ENCODE results near the gene KIF26A.

KIF26A gene

GRCh38 chr14:104138098-104138717 is at the start of gene KIF26A:
TSS of gene KIF26A (plus strand) at chr14:104138587. CDS start at chr14:104138723, 136 bp downstream.
- Histone ChIP-seq H3K4me1 (ENCODE audit: control insufficient read depth, insufficient read depth, low read length) (no peaks in the 10 kb centered on the region), H3K27me3 (ENCODE audit: control insufficient read depth, insufficient read depth, low read length) (peaks cover 18% of the 10 kb centered on the region)

DNA sequence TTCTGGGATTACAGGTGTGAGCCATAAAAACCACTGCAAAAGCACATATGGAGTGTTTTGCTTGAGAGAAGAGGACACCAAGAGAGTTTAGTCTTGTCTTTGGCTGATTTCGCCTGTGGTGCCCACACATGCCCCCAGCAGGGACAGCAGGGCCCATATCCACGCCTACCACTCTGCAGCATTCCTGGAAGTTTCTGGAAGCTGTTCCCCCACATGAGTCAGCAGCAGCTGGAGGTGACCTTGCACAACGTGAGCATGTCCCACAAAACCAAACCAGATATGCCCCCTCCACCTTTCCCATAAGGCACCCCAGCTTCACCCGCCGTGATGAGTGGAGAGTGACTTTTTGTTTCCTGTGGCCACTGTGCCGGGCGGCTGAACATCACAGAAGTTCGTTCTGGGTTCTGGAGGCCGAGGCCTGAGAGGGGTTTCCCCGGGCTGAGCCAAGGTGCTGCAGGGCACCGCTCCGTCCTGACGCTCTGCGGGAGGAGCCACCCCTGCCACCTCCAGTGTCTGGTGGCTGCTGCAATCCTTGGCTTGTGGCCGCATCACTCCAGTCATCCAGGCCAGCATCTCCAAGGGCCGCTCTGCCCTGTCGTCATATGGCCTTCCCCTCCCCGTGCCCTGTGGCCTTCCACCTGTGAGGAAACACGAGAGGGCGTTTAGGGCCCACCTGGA is 48.2 kb upstream of the KIF26A start:
- H3K9me3 ChIP-seq (ENCODE audit: control insufficient read depth, insufficient read depth, low read length) = no peaks in the 10 kb centered on the region
- H3K4me3 ChIP-seq (ENCODE audit: low read depth, low read length) = no peak overlapping the region
- peaks cover 4% of the 10 kb centered on the region for H3K27me3 ChIP-seq (ENCODE audit: control insufficient read depth, insufficient read depth, low read length)
- H3K4me1 ChIP-seq (ENCODE audit: control insufficient read depth, insufficient read depth, low read length) = no peaks in the 10 kb centered on the region
- H3K36me3 ChIP-seq (ENCODE audit: control insufficient read depth, insufficient read depth, low read length) = peaks cover 3% of the 10 kb centered on the region
- H3K9ac ChIP-seq (ENCODE audit: low read depth, low read length) = no peak overlapping the region

More at GRCh38 chr14:104138098-104138717, at the start of gene KIF26A:
- H3K36me3 ChIP-seq (ENCODE audit: control insufficient read depth, insufficient read depth, low read length) = peaks cover 13% of the 10 kb centered on the region
- peak within 1 kb of the TSS; percentile 24 for H3K9ac ChIP-seq (ENCODE audit: low read depth, low read length)
- peak within 1 kb of the TSS; percentile 84 for H3K4me3 ChIP-seq (ENCODE audit: low read depth, low read length)
- no peaks in the 10 kb centered on the region for H3K9me3 ChIP-seq (ENCODE audit: control insufficient read depth, insufficient read depth, low read length)

DNA sequence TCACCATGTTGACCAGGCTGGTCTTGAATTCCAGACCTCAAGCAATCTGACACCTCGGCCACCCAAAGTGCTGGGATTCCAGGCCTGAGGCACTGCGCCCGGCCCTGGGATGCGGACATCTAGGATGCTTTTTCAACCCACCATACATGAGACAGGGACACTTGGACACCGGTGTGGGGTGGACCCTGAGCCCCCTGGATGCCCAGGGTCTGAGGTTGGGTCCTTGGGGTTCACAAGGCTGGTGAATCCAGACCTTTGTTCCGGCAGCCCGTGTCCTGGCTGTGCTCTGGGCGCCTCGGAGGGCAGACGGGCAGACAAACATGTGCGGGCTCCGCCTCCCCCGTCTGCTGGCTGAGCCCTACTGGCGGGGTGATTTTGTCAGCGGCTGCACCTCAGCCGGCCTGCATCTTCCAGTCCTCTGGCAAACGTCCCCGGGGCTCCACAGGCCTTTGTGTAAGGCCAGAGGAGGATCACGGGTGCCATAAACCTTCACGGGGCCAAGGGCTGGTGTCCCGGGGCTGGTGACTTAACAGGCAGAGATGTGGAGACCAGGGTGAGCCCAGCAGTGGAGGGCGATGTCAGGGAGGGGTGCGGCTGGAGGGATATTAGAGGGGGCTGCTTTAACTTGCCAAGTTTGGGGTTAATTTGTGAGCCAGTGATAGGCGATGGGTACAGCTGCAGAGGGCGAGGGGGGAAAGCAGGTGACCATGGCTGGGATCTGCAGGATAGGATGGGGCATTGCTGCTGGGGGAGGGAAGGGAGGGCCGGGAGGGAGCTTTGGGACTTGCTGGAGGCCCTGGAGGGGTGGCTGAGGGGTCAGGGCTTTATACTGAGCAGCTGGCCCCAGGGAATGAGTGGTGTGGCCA is 47.1 kb upstream of the KIF26A start:
- Histone ChIP-seq H3K36me3 (ENCODE audit: control insufficient read depth, insufficient read depth, low read length) (peaks cover 3% of the 10 kb centered on the region), H3K9ac (ENCODE audit: low read depth, low read length) (no peak overlapping the region), H3K27me3 (ENCODE audit: control insufficient read depth, insufficient read depth, low read length) (peaks cover 2% of the 10 kb centered on the region), H3K4me1 (ENCODE audit: control insufficient read depth, insufficient read depth, low read length) (no peaks in the 10 kb centered on the region), H3K4me3 (ENCODE audit: low read depth, low read length) (no peak overlapping the region), H3K9me3 (ENCODE audit: control insufficient read depth, insufficient read depth, low read length) (no peaks in the 10 kb centered on the region)

DNA sequence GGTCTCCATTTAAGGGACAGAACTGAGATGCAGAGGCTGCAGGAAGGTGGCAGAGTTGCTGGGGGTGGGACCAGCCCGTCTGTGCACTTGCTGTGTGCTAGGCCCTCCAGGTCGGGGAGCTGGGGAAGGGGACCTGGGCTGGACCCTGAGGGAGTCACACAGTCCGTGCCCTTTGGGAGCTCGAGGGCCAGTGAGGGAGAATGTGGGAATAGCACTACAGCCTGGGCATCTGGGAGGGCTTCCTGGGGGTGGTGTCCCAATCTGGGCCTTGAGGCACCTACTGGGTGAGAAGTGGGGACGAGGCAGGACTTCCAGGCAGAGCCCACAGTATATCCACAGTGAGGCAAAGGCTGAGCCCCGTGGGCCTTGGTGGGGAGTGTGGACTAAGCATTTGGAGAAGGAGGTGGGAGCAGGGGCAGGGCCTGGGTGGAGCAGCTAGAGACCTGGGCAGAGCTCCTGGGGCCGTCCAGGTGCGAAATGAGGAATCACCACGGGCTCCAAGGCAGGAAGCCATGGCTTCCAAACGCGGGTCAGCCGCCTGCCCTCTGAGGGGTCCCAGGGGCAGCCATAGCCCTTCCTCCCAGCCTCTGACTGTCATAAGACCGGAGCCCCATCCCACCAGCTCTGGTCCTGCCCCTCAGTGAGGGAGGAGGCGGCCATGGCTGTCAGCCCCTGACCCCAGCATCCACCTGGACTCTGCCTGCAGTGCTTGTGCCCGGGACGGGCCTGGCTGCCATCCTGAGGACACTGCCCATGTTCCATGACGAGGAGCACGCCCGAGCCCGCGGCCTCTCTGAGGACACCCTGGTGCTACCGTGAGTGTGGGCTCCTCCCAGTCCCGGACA is 46.2 kb upstream of the KIF26A start:
- Histone ChIP-seq H3K9me3 (ENCODE audit: control insufficient read depth, insufficient read depth, low read length) (no peaks in the 10 kb centered on the region), H3K4me1 (ENCODE audit: control insufficient read depth, insufficient read depth, low read length) (no peaks in the 10 kb centered on the region), H3K9ac (ENCODE audit: low read depth, low read length) (no peak overlapping the region), H3K27me3 (ENCODE audit: control insufficient read depth, insufficient read depth, low read length) (no peaks in the 10 kb centered on the region), H3K36me3 (ENCODE audit: control insufficient read depth, insufficient read depth, low read length) (peaks cover 3% of the 10 kb centered on the region), H3K4me3 (ENCODE audit: low read depth, low read length) (no peak overlapping the region)

DNA sequence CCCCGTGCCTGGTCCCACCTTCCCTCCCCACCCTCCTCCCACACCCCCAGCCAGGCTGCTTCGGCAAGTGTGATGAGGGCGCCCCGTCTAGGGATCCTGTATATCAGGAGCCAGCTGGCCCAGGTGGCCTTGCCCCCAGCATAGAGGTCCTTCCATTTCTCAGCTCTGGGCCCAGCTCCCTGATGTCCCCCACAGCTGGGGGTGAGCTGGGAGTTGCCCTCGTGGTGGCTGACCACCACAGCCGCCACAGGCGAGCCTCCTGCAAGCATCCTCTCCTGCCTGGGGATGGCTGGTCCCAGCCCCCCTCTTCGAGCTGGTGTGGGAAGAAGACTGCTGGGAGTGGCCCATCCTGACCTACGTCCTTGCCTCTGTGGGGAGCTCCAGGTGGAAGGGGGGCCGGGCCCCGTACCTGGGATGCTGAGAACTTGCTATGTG is 45.4 kb upstream of the KIF26A start:
- Histone ChIP-seq H3K27me3 (ENCODE audit: control insufficient read depth, insufficient read depth, low read length) (no peaks in the 10 kb centered on the region), H3K4me1 (ENCODE audit: control insufficient read depth, insufficient read depth, low read length) (no peaks in the 10 kb centered on the region), H3K36me3 (ENCODE audit: control insufficient read depth, insufficient read depth, low read length) (peaks cover 3% of the 10 kb centered on the region), H3K9ac (ENCODE audit: low read depth, low read length) (no peak overlapping the region), H3K4me3 (ENCODE audit: low read depth, low read length) (no peak overlapping the region), H3K9me3 (ENCODE audit: control insufficient read depth, insufficient read depth, low read length) (no peaks in the 10 kb centered on the region)

DNA sequence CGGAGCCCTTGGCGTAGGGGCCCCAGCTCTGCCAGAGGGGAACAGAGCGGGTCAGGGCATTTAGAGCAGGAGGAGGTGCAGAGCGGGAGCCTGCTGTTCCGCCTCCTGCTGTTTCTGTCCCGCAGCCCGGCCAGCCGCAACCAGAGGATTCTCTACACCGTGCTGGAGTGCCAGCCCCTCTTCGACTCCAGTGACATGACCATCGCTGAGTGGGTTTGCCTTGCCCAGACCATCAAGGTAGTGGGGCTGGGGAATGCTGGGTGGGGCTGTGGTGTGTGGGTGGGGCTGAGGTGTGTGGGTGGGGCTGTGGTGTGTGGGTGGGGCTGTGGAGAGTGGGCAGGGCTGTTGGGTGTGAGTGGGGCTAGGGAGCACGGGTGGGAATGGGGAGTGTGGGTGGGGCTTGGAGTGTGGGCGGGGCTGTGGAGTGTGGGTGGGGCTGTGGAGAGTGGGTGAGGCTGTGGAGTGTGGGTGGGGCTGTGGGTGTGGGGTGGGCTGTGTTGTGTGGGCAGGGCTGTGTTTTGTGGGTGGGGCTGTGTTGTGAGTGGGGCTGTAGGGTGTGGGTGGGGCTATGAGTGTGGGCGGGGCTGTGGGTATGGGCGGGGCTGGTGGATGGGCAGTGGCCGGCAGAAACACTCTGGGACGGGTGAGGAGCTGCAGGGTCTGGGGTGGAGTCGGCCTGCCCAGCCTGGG is 44.9 kb upstream of the KIF26A start:
- H3K4me1 ChIP-seq (ENCODE audit: control insufficient read depth, insufficient read depth, low read length) = no peaks in the 10 kb centered on the region
- no peak overlapping the region for H3K4me3 ChIP-seq (ENCODE audit: low read depth, low read length)
- H3K9ac ChIP-seq (ENCODE audit: low read depth, low read length) = no peak overlapping the region
- no peaks in the 10 kb centered on the region for H3K27me3 ChIP-seq (ENCODE audit: control insufficient read depth, insufficient read depth, low read length)
- H3K9me3 ChIP-seq (ENCODE audit: control insufficient read depth, insufficient read depth, low read length) = no peaks in the 10 kb centered on the region
- peaks cover 3% of the 10 kb centered on the region for H3K36me3 ChIP-seq (ENCODE audit: control insufficient read depth, insufficient read depth, low read length)

DNA sequence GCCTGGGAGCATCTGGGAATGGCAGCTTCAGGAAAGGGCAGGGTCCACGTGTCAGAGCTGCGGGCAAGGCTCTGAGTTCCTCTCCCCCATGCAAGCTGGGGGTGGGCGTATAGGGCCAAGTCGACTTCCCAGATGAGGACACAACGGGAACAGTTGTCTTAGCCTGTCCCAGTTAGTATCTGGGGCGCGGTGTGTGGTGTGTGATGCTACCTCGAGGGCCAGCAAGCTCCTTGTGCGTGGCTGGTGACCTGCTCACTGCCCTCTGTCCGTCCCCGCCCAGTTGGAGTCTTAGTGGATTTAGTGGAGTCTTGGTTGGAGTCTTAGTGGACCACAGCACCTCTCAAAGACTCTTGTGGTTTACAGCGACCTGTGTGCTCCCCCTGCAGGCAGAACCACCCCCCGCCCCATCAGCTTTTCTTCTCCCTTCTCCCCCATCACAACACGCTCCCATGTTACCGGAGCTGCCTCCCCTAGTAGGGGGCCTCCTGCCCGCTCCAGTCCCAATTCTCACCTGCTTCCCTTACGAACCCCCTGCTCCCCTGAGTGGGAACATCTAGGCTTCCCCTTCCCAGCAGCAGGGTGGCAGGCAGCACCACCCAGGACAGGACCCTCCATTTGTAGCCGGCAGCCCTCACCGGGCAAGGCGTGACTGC is 44.2 kb upstream of the KIF26A start:
- H3K36me3 ChIP-seq (ENCODE audit: control insufficient read depth, insufficient read depth, low read length) = peaks cover 3% of the 10 kb centered on the region
- no peak overlapping the region for H3K9ac ChIP-seq (ENCODE audit: low read depth, low read length)
- H3K27me3 ChIP-seq (ENCODE audit: control insufficient read depth, insufficient read depth, low read length) = no peaks in the 10 kb centered on the region
- H3K9me3 ChIP-seq (ENCODE audit: control insufficient read depth, insufficient read depth, low read length) = no peaks in the 10 kb centered on the region
- H3K4me3 ChIP-seq (ENCODE audit: low read depth, low read length) = no peak overlapping the region
- no peaks in the 10 kb centered on the region for H3K4me1 ChIP-seq (ENCODE audit: control insufficient read depth, insufficient read depth, low read length)

- H3K36me3 ChIP-seq (ENCODE audit: control insufficient read depth, insufficient read depth, low read length) = peaks cover 3% of the 10 kb centered on the region
- no peak overlapping the region for H3K4me3 ChIP-seq (ENCODE audit: low read depth, low read length)
- no peaks in the 10 kb centered on the region for H3K27me3 ChIP-seq (ENCODE audit: control insufficient read depth, insufficient read depth, low read length)
- H3K9ac ChIP-seq (ENCODE audit: low read depth, low read length) = no peak overlapping the region
- H3K4me1 ChIP-seq (ENCODE audit: control insufficient read depth, insufficient read depth, low read length) = no peaks in the 10 kb centered on the region
- H3K9me3 ChIP-seq (ENCODE audit: control insufficient read depth, insufficient read depth, low read length) = no peaks in the 10 kb centered on the region
These were observed 43.5 kb upstream of the KIF26A start for GRCh38 chr14:104094709-104095425.

DNA sequence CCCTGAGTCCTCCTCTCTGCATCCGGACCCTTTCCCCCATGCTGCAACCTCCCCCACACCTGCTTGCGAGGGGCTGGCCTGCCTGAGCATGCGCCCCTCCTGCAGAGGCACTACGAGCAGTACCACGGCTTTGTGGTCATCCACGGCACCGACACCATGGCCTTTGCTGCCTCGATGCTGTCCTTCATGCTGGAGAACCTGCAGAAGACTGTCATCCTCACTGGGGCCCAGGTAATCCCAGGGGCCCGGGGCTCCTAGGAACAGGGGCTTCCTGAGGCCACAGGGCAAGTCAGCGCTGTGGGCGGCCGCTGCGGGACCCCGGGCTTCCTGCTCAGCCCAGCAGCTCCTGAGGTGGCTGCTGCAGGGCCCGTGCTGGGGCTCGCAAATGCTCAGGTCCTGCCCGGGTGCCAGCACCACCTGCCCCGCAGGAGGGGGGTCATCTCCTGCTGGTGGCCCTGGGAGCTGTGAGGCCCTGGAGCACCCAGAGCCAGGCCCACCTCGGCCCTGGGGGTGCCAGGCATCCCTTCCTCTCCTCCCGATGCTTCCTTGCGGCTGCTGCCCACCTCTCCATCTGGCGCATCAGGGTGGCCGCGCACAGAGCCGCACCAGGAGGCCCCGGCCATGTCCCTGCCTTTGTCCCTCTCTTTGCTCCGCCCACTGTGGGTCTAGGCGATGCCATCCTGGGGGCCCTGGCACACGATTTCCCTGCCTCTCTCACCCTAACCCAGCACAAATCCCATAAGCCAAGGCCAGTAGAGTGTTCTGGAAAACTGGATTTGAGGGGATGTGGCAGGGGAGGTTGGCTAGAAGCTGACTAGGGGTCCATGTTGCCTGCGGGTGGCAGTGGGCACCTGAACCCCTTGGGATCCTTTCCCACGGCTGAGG is 42.7 kb upstream of the KIF26A start:
- Histone ChIP-seq H3K4me1 (ENCODE audit: control insufficient read depth, insufficient read depth, low read length) (no peaks in the 10 kb centered on the region), H3K9ac (ENCODE audit: low read depth, low read length) (no peak overlapping the region), H3K27me3 (ENCODE audit: control insufficient read depth, insufficient read depth, low read length) (no peaks in the 10 kb centered on the region), H3K9me3 (ENCODE audit: control insufficient read depth, insufficient read depth, low read length) (no peaks in the 10 kb centered on the region), H3K4me3 (ENCODE audit: low read depth, low read length) (no peak overlapping the region), H3K36me3 (ENCODE audit: control insufficient read depth, insufficient read depth, low read length) (no peaks in the 10 kb centered on the region)
